Mesenteric fat pad (tissue), 1 donor: ENCODE data around the gene MRPL40. TPM values are rescaled to one million over a fixed set of nuclear protein-coding genes. Genes with fewer than 3 reads are reported as not detected.

ENCODE experiments used
- DNase-seq: peaks from one replicate; pipeline ENCODE4 v3.0.0-alpha.2; 2020; ENCODE audit warnings: low spot score
- long read RNA-seq: library from polyadenylated mRNA; unstranded; transcript quantifications from one replicate; pipeline ENCODE4 v2.0.0, GENCODE V29; 2020
- total RNA-seq: library from RNA; stranded (reverse); fragmentation: NEBNext Ultra II Directional; extraction: Animal tissue kit (Norgen Biotek cat#: 25700); gene quantifications from one replicate; pipeline ENCODE4 v1.2.1, GENCODE V29; 2021
- donor health status: DM: yes; HTN: yes; CAD: no.

MRPL40 gene
- 25.8 TPM for total RNA-seq
- long read RNA-seq, transcript MRPL40-201 (4 exons, 1,387 nt): major isoform, 13 of 19 reads
- long read RNA-seq, partial matches to known transcripts: 2 of 19 reads
- long read RNA-seq, other reads (novel, unspliced or antisense): 3 of 19 reads

- peak; percentile 98 for DNase-seq
Observed at GRCh38 chr22:19432133-19432851, at the start of gene MRPL40. Gene MRPL40 (plus strand): TSS chr22:19432545. CDS start chr22:19432555, 10 bp downstream.

- no peak for DNase-seq
Observed at GRCh38 chr22:19383292-19383691, 49.1 kb upstream of the MRPL40 start.

- DNase-seq: no peak
Observed at GRCh38 chr22:19385221-19385906, 47.0 kb upstream of the MRPL40 start.

GRCh38 chr22:19386248-19386647 is 46.1 kb upstream of the MRPL40 start:
- DNase-seq: no peak

- no peak for DNase-seq
Observed at GRCh38 chr22:19387038-19387437, 45.3 kb upstream of the MRPL40 start.

GRCh38 chr22:19387575-19387974 is 44.8 kb upstream of the MRPL40 start:
- DNase-seq: no peak

GRCh38 chr22:19393704-19394103 is 38.6 kb upstream of the MRPL40 start:
- DNase-seq: no peak

GRCh38 chr22:19394274-19395050 is 37.9 kb upstream of the MRPL40 start:
- DNase-seq: no peak

GRCh38 chr22:19395276-19395675 is 37.1 kb upstream of the MRPL40 start:
- no peak for DNase-seq

GRCh38 chr22:19396561-19396933 is 35.8 kb upstream of the MRPL40 start:
- no peak for DNase-seq

- no peak for DNase-seq
Observed at GRCh38 chr22:19396934-19397733, 35.2 kb upstream of the MRPL40 start.

- DNase-seq: no peak
Observed at GRCh38 chr22:19397734-19398104, 34.6 kb upstream of the MRPL40 start.

GRCh38 chr22:19398206-19398605 is 34.1 kb upstream of the MRPL40 start:
- no peak for DNase-seq

GRCh38 chr22:19398652-19399051 is 33.7 kb upstream of the MRPL40 start:
- no peak for DNase-seq

GRCh38 chr22:19400881-19401280 is 31.5 kb upstream of the MRPL40 start:
- no peak for DNase-seq

- no peak for DNase-seq
Observed at GRCh38 chr22:19401483-19401882, 30.9 kb upstream of the MRPL40 start.

- no peak for DNase-seq
Observed at GRCh38 chr22:19402642-19403191, 29.6 kb upstream of the MRPL40 start.

- no peak for DNase-seq
Observed at GRCh38 chr22:19404676-19405075, 27.7 kb upstream of the MRPL40 start.

- no peak for DNase-seq
Observed at GRCh38 chr22:19405133-19405532, 27.2 kb upstream of the MRPL40 start.

GRCh38 chr22:19405652-19406051 is 26.7 kb upstream of the MRPL40 start:
- no peak for DNase-seq
